Loucy (cell line): ENCODE results near the gene PRKD2.

Experiments
- H2AFZ ChIP-seq: fragments of 200-600 bp; sonication (generic); 2 replicates; pipeline ENCODE4 v1.6.0; 2016; ENCODE audit warnings: antibody characterized with exemption, mild to moderate bottlenecking, low read length, moderate library complexity
- H3F3A ChIP-seq: fragments of 200-600 bp; 2 replicates; pipeline ENCODE4 v1.6.0; 2016; ENCODE audit warnings: antibody characterized with exemption, low read depth, mild to moderate bottlenecking
- H3K27me3 ChIP-seq: fragments of 200-600 bp; sonication (generic); 2 replicates; pipeline ENCODE4 v1.6.1; 2014; ENCODE audit warnings: low read length, mild to moderate bottlenecking; ENCODE audit not compliant: insufficient read depth, poor library complexity, severe bottlenecking
- H3K36me3 ChIP-seq: fragments of 200-600 bp; sonication (generic); 2 replicates; pipeline ENCODE4 v1.6.1; 2016; ENCODE audit warnings: low read length; ENCODE audit not compliant: insufficient read depth
- H3K4me1 ChIP-seq: fragments of 200-600 bp; sonication (generic); 2 replicates; pipeline ENCODE4 v1.5.1; 2014; ENCODE audit warnings: low read length, mild to moderate bottlenecking; ENCODE audit not compliant: insufficient read depth, poor library complexity, severe bottlenecking
- H3K4me2 ChIP-seq: fragments of 200-600 bp; sonication (generic); 2 replicates; pipeline ENCODE4 v1.6.0; 2014; ENCODE audit warnings: antibody characterized with exemption, low read length, low read depth, mild to moderate bottlenecking; ENCODE audit not compliant: poor library complexity, severe bottlenecking
- H3K4me3 ChIP-seq: fragments of 200-600 bp; sonication (generic); 2 replicates; pipeline ENCODE4 v1.5.1; 2014; ENCODE audit warnings: low read length, mild to moderate bottlenecking, mixed read lengths; ENCODE audit not compliant: poor library complexity, severe bottlenecking
- H3K79me2 ChIP-seq: fragments of 200-600 bp; sonication (generic); 2 replicates; pipeline ENCODE4 v1.6.1; 2014; ENCODE audit warnings: low read length; ENCODE audit not compliant: insufficient read depth
- H3K9ac ChIP-seq: fragments of 200-600 bp; sonication (generic); 2 replicates; pipeline ENCODE4 v1.6.0; 2014; ENCODE audit warnings: mild to moderate bottlenecking, low read depth, low read length, moderate library complexity; ENCODE audit not compliant: poor library complexity, severe bottlenecking
- H3K9me2 ChIP-seq: fragments of 200-600 bp; sonication (generic); replicated peaks from 2 replicates; pipeline ENCODE4 v1.6.1; 2016; ENCODE audit warnings: low read depth, low read length, mixed read lengths
- H3K9me3 ChIP-seq: fragments of 200-600 bp; sonication (generic); 2 replicates; pipeline ENCODE4 v1.6.1; 2014; ENCODE audit warnings: mild to moderate bottlenecking, antibody characterized with exemption, low read length, low read depth; ENCODE audit not compliant: insufficient read depth
- H4K20me1 ChIP-seq: fragments of 200-600 bp; sonication (generic); 2 replicates; pipeline ENCODE4 v1.6.0; 2014; ENCODE audit warnings: antibody characterized with exemption, low read length, mild to moderate bottlenecking; ENCODE audit not compliant: insufficient read depth, poor library complexity, severe bottlenecking
- CTCF ChIP-seq: fragments of 200-600 bp; sonication (generic); conservative IDR thresholded peaks from 2 replicates; pipeline ENCODE4 v1.5.1; 2014; ENCODE audit warnings: mild to moderate bottlenecking, antibody characterized with exemption, low read length
- EZH2phosphoT487 ChIP-seq: fragments of 200-600 bp; IDR thresholded peaks from 2 replicates; pipeline ENCODE4 v1.6.1; 2018; ENCODE audit warnings: antibody characterized with exemption, mild to moderate bottlenecking, moderate library complexity, borderline replicate concordance

Gene PRKD2

GRCh38 chr19:46650445-46650844 is 66.5 kb downstream of the PRKD2 start:
- no peaks in the 10 kb centered on the region for H3K9me3 ChIP-seq
- H3K36me3 ChIP-seq = no peaks in the 10 kb centered on the region
- no peaks in the 10 kb centered on the region for H4K20me1 ChIP-seq
- H3K4me3 ChIP-seq = no peak overlapping the region
- no peak overlapping the region for H3K4me2 ChIP-seq
- no peaks in the 10 kb centered on the region for H3K9me2 ChIP-seq
- TF ChIP-seq CTCF (no peak), EZH2phosphoT487 (no peak)
- H2AFZ ChIP-seq = no peak overlapping the region
- no peaks in the 10 kb centered on the region for H3K4me1 ChIP-seq
- no peak overlapping the region for H3K9ac ChIP-seq
- H3K27me3 ChIP-seq = no peaks in the 10 kb centered on the region
- H3K79me2 ChIP-seq = no peaks in the 10 kb centered on the region
- H3F3A ChIP-seq = no peaks in the 10 kb centered on the region

- Histone ChIP-seq H3K36me3 (no peaks in the 10 kb centered on the region), H3F3A (no peaks in the 10 kb centered on the region), H3K9me2 (no peaks in the 10 kb centered on the region), H4K20me1 (no peaks in the 10 kb centered on the region), H3K9ac (no peak overlapping the region), H3K9me3 (no peaks in the 10 kb centered on the region), H3K79me2 (no peaks in the 10 kb centered on the region), H2AFZ (no peak overlapping the region), H3K4me2 (no peak overlapping the region), H3K4me3 (no peak overlapping the region), H3K4me1 (no peaks in the 10 kb centered on the region), H3K27me3 (no peaks in the 10 kb centered on the region)
- TF ChIP-seq EZH2phosphoT487 (no peak), CTCF (no peak)
Measured at GRCh38 chr19:46648961-46649960, 67.7 kb downstream of the PRKD2 start.

GRCh38 chr19:46648060-46648960 is 68.6 kb downstream of the PRKD2 start:
- H3K79me2 ChIP-seq = no peaks in the 10 kb centered on the region
- no peaks in the 10 kb centered on the region for H3K9me3 ChIP-seq
- H4K20me1 ChIP-seq = no peaks in the 10 kb centered on the region
- no peak overlapping the region for H2AFZ ChIP-seq
- H3K9me2 ChIP-seq = no peaks in the 10 kb centered on the region
- no peaks in the 10 kb centered on the region for H3F3A ChIP-seq
- TF ChIP-seq EZH2phosphoT487 = no peak
- TF ChIP-seq CTCF = no peak
- H3K4me3 ChIP-seq = no peak overlapping the region
- no peaks in the 10 kb centered on the region for H3K36me3 ChIP-seq
- no peak overlapping the region for H3K4me2 ChIP-seq
- no peak overlapping the region for H3K9ac ChIP-seq
- H3K4me1 ChIP-seq = no peaks in the 10 kb centered on the region
- H3K27me3 ChIP-seq = no peaks in the 10 kb centered on the region
